ENCODE measurements around the gene CEACAM8.
"Not testable (repeated sequence)": the region's sequence is repeated elsewhere in the genome, so short reads cannot be mapped to it uniquely, and the experiment has no call there.

Gene CEACAM8

GRCh38 chr19:42540071-42540553 lies 54.6 kb downstream of the CEACAM8 start:
- no peak for DNase-seq

- no peak for DNase-seq
These were observed 55.6 kb downstream of the CEACAM8 start for GRCh38 chr19:42538841-42539709.

DNA sequence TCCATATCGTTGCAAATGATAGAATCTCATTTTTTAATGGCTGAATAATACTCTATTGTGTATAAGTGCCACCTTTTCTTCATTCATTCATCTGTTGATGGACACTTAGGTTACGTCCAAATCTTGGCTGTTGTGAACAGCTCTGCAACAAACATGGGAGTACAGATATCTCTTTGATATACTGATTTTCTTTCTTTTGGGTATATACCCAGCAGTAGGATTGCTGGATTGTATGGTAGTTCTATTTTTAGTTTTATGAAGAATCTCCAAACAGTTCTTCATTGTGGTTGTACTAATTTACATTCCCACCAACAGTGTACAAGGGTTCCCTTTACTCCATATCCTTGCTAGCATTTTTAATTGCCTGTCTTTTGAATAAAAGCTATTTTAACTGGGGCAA lies 59.4 kb downstream of the CEACAM8 start:
- not testable (repeated sequence) for DNase-seq

DNA sequence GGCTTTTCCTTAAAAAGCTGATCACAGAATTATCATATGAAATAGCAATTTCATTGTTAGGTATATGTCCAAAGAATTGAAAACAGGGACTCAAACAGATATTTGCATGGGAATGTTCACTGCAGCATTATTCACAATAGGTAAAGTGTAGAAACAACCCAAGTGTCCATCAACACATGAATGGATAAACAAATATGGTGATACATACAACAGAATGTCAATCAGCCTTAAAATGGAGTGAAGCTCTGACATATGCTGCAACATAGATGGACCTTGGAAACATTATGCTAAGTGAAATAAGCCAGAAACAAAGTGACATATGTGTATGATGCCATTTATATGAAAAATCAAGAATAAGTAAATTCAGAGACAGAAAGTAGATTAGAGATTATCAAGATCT lies 60.3 kb downstream of the CEACAM8 start:
- no peak for DNase-seq

DNA sequence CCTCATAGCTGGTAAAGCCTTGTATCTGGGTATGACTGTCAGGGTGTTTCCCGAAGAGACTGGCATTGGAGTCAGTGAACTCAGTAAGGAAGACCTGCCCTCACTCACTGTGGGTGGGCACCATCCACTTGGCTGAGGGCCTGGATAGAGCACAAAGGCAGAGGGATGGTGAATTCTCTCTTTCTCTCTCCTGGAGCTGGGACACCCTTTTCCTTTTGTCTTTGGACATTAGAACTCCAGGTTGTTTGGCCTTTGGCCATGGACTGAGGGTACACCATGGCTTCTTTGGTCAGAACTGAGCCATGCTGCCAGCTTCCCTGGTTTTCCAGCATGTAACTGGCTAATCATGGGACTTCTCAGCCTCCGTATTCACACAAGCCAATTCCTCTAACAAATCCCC lies 61.8 kb downstream of the CEACAM8 start:
- DNase-seq, result no peak

DNA sequence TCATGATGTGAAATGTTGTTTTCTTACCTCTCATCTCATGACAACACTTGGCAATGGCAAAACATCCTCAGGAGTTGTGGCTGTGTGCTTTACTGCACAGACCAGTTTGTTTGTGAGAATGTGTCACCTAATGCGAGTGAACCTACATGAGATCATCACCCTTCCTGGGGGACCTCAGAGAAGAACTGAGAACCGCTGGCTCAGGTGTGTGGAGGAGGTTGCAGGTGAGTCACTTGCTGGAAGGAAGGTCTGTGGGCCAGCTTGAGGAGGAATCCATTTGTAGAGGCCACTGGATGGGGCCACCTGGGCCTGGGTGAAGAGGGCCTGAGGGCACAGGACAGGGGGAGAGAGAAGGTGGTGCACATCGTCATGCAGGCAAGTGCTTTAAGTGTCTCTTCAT lies 63.4 kb downstream of the CEACAM8 start:
- DNase-seq, result peak; percentile 30

Measured in stimulated activated CD4-positive, alpha-beta T cell treated with anti-CD3 and anti-CD28 coated beads, Interleukin-1b, Interleukin-23, amount 100 ng/mL, for 48 hours (primary cell).